IPS-18a (cell line): ENCODE data around the gene HIPK2.
"Not testable (repeated sequence)": the region's sequence is repeated elsewhere in the genome, so short reads cannot be mapped to it uniquely, and the experiment has no call there.

ENCODE experiments used
- H3K27ac ChIP-seq: one replicate; pipeline ENCODE4 v1.5.1; 2013; ENCODE audit warnings: low read length
- H3K27me3 ChIP-seq: one replicate; pipeline ENCODE4 v1.6.1; 2013; ENCODE audit warnings: mild to moderate bottlenecking, low read length; ENCODE audit not compliant: control insufficient read depth, insufficient read depth
- H3K36me3 ChIP-seq: one replicate; pipeline ENCODE4 v1.6.1; 2013; ENCODE audit warnings: low read depth, low read length; ENCODE audit not compliant: control insufficient read depth
- H3K4me1 ChIP-seq: one replicate; pipeline ENCODE4 v1.6.1; 2013; ENCODE audit warnings: low read depth, low read length; ENCODE audit not compliant: control insufficient read depth
- H3K4me3 ChIP-seq: one replicate; pipeline ENCODE4 v1.5.1; 2013; ENCODE audit warnings: low read length
- H3K9ac ChIP-seq: one replicate; pipeline ENCODE4 v1.6.1; 2013; ENCODE audit warnings: mild to moderate bottlenecking, low read length, moderate library complexity
- H3K9me3 ChIP-seq: one replicate; pipeline ENCODE4 v1.6.1; 2013; ENCODE audit warnings: low read depth, low read length; ENCODE audit not compliant: control insufficient read depth

Gene HIPK2

GRCh38 chr7:139560678-139561077 is 217.1 kb downstream of the HIPK2 start:
- Histone ChIP-seq H3K4me1 (no peaks in the 10 kb centered on the region), H3K9ac (no peak overlapping the region), H3K27me3 (no peaks in the 10 kb centered on the region), H3K36me3 (no peaks in the 10 kb centered on the region), H3K9me3 (no peaks in the 10 kb centered on the region), H3K4me3 (no peak overlapping the region), H3K27ac (no peak overlapping the region)

DNA sequence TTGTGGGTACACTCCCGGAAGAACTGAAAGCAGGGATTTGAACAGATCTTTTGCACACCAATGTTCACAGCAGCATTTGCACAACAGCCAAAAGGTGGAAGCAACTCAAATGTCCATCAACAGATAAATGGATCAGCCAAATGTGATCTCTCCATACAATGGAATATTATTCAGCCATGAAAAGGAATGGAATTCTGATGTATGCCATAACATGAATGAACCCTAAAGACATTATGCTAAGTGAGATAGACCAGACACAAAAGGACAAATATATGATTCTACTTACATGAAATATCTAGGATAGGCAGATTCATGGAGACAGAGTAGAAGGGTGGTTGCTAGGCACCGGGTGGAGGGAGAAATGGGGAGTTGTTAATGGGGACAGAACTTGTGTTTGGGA is 217.6 kb downstream of the HIPK2 start:
- Histone ChIP-seq H3K9me3 (no peaks in the 10 kb centered on the region), H3K27ac (no peak overlapping the region), H3K9ac (no peak overlapping the region), H3K36me3 (no peaks in the 10 kb centered on the region), H3K4me3 (no peak overlapping the region), H3K4me1 (no peaks in the 10 kb centered on the region), H3K27me3 (no peaks in the 10 kb centered on the region)

DNA sequence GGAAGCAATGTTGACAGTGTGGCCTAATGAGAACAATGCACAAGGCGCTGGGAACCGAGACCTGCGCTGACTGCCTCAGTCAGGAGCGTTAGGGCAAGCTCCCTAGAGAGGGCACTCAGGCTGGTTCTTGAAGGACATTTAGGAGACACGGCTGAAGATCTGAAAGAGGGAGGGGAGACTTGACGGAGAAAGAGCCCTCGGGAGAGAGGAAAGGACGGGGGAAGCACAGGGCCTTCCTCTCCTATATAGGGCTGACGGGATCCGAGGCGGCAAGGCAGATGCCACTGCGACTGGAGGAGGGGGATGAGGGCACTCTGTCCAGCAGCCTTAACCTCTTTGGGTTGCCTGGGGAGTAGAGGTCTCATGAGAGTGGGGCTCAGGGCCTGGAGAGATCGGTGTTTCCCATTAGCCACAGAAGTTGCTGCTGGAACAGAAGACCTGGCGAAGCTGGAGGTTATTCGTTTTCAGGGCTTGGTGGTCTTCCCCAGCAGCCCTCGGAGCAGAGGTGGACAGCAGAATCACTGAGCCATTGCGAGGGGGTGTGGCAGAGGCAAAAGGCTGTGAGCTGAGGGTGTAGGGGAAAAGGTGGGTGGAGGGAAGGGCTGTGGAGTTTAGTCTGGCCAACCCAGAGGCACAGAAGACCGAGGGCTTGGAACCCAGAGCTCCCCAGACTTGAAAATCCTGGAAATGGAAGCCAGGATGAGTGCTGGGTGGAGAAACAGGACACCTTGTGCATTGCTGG is 218.3 kb downstream of the HIPK2 start:
- no peaks in the 10 kb centered on the region for H3K27me3 ChIP-seq
- no peak overlapping the region for H3K27ac ChIP-seq
- no peaks in the 10 kb centered on the region for H3K9me3 ChIP-seq
- H3K4me3 ChIP-seq, result no peak overlapping the region
- H3K36me3 ChIP-seq, result no peaks in the 10 kb centered on the region
- no peak overlapping the region for H3K9ac ChIP-seq
- no peaks in the 10 kb centered on the region for H3K4me1 ChIP-seq

- H3K9ac ChIP-seq, result no peak overlapping the region
- peaks cover 6% of the 10 kb centered on the region for H3K4me1 ChIP-seq
- no peaks in the 10 kb centered on the region for H3K27me3 ChIP-seq
- H3K4me3 ChIP-seq, result no peak overlapping the region
- no peak overlapping the region for H3K27ac ChIP-seq
- no peaks in the 10 kb centered on the region for H3K36me3 ChIP-seq
- H3K9me3 ChIP-seq, result no peaks in the 10 kb centered on the region
These were observed 219.8 kb downstream of the HIPK2 start for GRCh38 chr7:139557857-139558581.

- H3K9ac ChIP-seq, H3K36me3 ChIP-seq, H3K27me3 ChIP-seq, H3K27ac ChIP-seq, H3K4me3 ChIP-seq, H3K9me3 ChIP-seq, H3K4me1 ChIP-seq: not testable (repeated sequence)
These were observed 223.7 kb downstream of the HIPK2 start for GRCh38 chr7:139553991-139554700.

- Histone ChIP-seq H3K27me3 (no peaks in the 10 kb centered on the region), H3K9me3 (no peaks in the 10 kb centered on the region), H3K27ac (no peak overlapping the region), H3K36me3 (no peaks in the 10 kb centered on the region), H3K9ac (no peak overlapping the region), H3K4me3 (no peak overlapping the region), H3K4me1 (no peaks in the 10 kb centered on the region)
These were observed 229.3 kb downstream of the HIPK2 start for GRCh38 chr7:139548302-139549028.

DNA sequence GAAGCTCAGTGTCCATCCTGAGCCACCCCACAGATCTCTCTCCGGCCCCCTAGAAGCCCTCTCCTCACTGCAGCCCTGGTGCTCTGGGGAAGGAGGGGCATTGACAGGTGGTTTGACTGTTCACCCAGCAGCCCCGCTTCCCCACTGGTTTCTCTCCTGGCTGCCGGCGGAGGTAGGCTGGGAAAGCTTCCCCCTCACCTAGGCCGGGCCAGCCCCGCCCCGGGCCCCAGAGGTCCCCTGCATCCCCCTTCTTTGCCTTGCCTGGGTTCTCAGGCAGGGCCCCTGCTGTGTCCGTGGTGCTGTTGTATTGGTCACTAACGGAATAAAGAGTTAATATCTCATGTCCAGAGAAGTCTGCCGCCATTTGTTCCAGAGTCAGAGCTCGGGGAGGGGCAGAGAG is 233.2 kb downstream of the HIPK2 start:
- Histone ChIP-seq H3K27me3 (no peaks in the 10 kb centered on the region), H3K9me3 (no peaks in the 10 kb centered on the region), H3K36me3 (no peaks in the 10 kb centered on the region), H3K4me3 (no peak overlapping the region), H3K9ac (no peak overlapping the region), H3K4me1 (peaks cover 10% of the 10 kb centered on the region), H3K27ac (no peak overlapping the region)

- Histone ChIP-seq H3K27me3 (no peaks in the 10 kb centered on the region), H3K9ac (no peak overlapping the region)
These were observed 233.8 kb downstream of the HIPK2 start for GRCh38 chr7:139543801-139544603.

DNA sequence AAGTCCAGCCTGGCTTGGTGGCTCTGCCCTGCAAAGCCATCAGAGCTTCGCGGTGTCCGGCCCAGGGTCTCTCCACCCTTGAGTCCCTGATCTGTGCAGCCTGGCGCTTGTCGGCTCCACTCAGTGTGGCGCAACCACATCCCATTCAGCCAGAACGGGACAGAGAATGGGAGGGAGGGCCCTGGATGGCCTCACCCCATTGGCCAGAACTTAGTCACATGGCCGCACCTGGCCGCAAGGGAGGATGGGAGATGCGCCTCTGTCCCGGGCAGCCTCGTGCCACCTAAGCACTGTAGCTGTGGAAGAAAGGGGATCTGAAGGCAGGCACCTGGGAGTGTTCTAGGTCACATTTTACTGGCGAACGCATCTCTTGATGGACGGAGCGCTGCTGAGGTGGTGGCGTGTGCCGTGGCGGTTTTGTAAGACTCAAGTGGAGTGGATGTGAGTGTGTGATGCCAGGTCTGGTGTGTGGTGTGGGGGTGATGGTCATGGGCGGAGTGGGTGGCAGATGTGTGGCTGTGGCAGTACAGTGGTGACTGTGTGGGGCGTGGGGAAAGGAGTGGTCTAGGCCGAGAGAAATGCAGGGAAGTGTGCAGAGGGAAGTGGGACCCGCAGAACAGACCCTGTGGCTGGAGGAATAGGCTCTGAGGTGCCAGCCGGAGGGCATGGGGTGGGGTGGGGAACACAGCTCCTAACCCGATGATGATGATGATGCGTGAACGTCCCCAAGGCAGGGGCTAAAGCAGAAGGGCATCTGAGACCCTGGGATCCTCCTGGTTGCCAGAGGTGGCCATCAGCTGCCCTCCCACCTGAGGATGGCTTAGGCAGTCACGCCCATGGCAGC is 235.3 kb downstream of the HIPK2 start:
- Histone ChIP-seq H3K9me3 (no peaks in the 10 kb centered on the region), H3K27me3 (no peaks in the 10 kb centered on the region), H3K27ac (no peak overlapping the region), H3K4me3 (no peak overlapping the region), H3K4me1 (peaks cover 10% of the 10 kb centered on the region), H3K36me3 (no peaks in the 10 kb centered on the region), H3K9ac (no peak overlapping the region)

More at GRCh38 chr7:139543801-139544603, 233.8 kb downstream of the HIPK2 start:
- H3K4me1 ChIP-seq, result peaks cover 10% of the 10 kb centered on the region
- H3K27ac ChIP-seq, result no peak overlapping the region
- H3K9me3 ChIP-seq, result no peaks in the 10 kb centered on the region
- H3K36me3 ChIP-seq, result no peaks in the 10 kb centered on the region
- no peak overlapping the region for H3K4me3 ChIP-seq

DNA sequence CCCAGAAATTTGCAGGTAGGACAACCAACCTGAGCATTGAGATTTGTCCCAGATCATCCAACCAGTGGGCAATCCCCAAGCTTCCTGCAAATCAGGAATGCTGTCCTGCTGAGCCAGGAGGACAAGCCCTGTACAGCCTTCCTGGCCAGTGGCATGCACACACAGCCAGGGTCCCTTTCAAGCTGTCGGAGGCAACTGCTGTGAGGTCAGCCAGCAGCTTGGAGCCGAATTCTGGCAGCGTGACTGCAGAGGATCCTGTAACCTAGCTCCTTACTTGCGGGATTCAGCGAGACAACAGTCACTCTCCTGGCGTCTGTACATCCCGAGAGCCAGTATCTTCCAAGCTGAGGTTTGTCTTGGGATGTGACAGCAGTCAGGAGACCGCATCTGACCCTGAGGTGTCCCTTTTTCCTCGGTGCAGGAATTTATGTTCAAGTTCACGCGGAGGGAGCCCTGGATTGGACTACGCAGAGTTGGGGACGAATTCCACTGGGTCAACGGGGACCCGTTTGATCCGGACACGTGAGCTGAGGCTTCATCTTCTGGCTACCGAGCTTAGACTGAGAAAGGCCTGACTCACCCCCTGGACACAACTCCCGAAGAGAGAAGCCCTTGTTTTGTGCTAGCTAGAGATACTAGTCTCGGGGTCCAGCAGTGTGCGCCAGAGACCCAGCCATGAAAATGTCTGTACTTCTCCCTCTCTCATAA is 236.0 kb downstream of the HIPK2 start:
- Histone ChIP-seq H3K27me3 (no peaks in the 10 kb centered on the region), H3K4me3 (no peak overlapping the region), H3K4me1 (peaks cover 10% of the 10 kb centered on the region), H3K9me3 (no peaks in the 10 kb centered on the region), H3K27ac (no peak overlapping the region), H3K36me3 (no peaks in the 10 kb centered on the region), H3K9ac (no peak overlapping the region)
